Endometrial microvascular endothelial cells (primary cell): ENCODE measurements around the gene TMED9. TPM values are rescaled to one million over a fixed set of nuclear protein-coding genes. Genes with fewer than 3 reads are reported as not detected.
"Not testable (repeated sequence)": the region's sequence is repeated elsewhere in the genome, so short reads cannot be mapped to it uniquely, and the experiment has no call there.

ENCODE experiments used
- in situ Hi-C: cut with HindIII; loops from 2 replicates; pipeline ENCODE4 v1.10.0; 2017; ENCODE audit warnings: low sequenced_read_pairs, low pct_unique_long_range_greater_than_20kb; ENCODE audit errors: inconsistent ontology term
- total RNA-seq: library from RNA; depleted of rRNA; stranded (reverse); fragments of >200 nt; gene quantifications from one replicate; pipeline ENCODE4 v1.2.3, GENCODE V29; 2015; ENCODE audit errors: inconsistent ontology term

The TMED9 gene
- total RNA-seq: 170 TPM

DNA sequence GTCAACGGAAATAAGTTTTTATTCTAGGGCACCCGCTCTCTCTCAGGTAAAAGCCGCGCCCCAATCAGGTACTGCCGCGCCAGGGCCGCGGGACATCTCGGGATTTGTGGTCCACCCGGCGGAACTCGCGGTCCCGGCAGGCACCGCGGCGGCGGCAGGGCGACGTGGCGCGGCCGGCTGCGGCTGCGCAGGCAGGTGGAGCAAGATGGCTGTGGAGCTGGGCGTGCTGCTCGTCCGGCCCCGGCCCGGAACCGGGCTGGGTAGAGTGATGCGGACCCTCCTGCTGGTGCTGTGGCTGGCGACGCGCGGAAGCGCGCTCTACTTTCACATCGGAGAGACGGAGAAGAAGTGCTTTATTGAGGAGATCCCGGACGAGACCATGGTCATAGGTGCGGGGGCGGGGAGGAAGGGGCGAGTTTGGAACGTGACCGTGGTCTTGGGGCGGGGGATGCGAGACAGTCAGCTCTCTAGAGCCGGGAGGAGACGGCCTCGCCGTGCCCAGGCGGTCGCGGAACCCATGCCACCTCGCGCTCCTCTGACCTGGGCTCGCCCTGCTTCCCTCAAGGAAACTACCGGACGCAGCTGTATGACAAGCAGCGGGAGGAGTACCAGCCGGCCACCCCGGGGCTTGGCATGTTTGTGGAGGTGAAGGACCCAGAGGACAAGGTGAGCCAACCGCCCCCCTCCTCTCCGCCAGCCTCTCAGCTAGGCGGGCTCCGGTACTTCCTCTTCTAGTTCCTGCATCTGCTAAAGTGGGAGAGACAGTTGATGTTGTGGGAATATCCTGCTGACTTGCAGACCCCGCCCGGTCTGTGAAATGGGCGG, at the start of gene TMED9:
Gene TMED9, plus strand, starts transcription at position 194 of the 825 bp plus-strand sequence. Its CDS starts 12 bp downstream, at position 206.
- in situ Hi-C loops: no loop called here

DNA sequence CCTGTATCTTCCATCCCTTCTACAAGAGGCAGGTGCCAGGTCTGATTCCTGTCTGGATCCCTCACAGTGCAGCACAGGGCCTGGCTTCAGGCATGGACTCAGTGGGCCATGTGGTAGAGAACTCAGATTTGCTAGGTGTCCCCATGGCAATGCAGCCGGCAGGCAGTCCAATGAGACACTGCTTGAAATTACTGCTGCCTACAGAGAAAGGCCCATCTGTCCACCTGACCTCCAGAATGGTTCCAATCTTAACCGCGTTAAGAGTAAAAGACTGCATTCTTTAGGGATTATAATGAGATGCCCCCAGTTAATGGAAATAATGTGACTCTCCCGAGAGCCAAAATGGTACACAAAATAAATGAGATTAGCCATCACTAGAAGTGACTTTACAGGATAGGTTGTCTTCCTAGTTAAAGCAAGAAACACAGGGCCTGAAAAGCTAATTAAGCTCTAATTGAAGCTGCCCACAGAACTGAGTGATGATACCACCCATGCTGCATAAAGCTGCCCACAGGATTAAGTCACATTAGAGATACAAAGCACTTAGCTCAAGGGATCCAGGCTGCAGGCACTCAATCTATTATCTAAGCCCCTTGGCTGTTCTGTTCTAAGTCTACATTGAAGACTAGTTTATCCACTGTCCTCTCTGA, 49.1 kb upstream of the TMED9 start:
- in situ Hi-C loops: no loop called here

DNA sequence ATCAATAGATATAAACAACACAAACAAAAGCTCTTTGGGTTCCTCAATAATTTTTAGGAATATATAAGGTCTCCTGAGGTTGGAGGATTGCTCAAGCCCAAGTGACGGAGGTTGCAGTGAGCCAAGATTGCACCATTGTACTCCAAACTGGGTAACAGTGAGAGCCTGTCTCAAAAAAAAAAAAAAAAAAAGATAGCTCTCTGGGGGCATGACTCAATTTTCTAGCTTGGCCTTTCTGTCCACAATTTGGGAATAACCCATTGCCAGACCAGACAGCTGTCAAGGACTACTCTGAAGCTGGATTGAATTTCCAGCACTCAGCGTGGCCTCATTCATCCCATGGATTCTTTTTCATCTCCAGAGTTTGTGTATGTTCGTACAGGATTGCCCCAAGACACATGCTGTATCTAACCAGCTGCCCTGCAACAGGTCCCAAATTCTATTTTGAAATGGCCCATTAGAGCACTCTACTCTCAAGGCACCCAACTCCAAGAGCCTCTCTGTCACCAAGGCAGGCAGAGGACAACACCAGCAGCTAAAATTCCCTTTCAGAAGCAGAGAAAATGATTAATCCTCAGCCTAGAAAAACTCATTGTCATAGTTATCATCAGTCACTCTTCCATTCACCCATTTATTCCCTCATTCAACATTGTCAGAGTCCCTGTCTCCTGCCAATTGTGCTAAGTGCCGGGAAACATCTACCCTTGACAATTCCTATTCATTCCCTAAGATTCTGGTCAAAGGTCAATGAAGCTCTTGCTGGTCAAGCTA, 46.3 kb upstream of the TMED9 start:
- in situ Hi-C loops: no loop called here

DNA sequence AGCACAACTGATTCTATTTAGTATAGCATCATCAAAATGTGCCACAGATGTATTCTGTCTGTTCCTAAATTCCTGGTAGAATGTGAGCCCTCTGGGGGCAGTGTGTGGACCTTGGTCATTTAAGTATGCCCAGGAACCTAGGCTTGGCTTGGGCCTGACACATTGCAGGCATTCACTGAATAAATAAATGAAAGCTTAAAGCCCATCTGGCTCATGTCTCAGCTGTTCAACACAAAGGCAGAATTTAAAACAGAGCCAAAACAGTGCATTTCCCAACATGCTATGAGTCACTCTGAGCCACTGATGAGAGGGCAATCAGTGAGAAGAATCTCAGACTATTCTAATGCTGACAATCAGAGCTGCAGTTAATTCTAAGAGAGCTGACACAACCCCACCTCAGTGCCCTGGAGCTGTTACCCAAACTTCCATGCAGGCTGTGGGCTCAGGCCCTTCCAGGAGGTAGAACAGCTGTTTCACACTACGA, 45.7 kb upstream of the TMED9 start:
- in situ Hi-C loops: no loop called here

DNA sequence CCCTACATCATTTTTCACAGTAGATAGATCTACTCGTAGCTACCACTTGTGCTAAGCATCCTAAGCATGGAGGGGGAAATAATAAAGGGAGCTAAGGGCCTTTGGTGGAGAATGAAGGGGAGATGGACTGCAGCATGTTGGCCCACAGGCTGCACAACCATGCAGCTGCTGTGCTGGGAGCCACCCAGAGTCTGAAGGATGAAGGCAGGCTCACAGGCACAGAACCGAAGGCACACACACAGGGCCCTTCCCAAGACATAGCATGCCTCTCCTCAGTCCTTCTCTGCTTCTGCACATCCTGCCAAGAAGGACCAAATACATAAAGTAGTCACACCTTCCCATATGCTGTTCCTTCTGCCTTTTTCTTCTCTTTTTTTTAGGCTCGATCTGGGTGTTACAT, 44.3 kb upstream of the TMED9 start:
- in situ Hi-C loops: no loop called here

- in situ Hi-C loops: no loop called here
Measured at GRCh38 chr5:177548495-177548894, 43.5 kb upstream of the TMED9 start.

- in situ Hi-C loops: no loop called here
Measured at GRCh38 chr5:177550122-177550521, 41.9 kb upstream of the TMED9 start.

DNA sequence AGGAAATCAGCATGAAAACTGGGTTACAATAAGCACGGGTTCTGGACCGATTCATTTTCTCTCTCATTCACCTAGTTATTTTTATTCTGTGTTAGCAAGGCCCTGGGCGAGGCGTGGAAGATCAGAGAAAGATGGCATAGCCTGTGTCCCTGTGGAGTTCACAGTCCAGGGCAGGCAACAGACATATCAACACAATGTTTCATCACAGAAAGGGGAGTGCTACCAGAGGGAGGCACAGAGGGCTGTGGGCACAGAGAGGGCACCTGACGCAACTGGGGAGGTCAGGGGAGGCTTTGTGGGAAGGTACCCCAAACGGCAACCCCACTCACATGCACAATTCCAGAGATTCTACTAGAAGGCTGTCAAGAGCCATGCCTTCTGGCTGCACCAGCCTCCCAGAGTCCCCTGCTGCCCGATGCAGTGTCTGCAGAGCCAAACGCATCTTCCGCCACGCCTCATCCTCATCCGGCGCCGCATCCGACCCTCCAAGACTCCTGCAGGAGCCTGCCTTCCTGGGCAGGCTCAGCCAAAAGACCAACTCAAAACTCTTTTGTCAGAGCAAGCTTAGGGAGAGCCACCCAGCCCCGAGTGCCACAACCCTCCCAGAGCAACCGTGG, 39.1 kb upstream of the TMED9 start:
- in situ Hi-C loops: no loop called here

DNA sequence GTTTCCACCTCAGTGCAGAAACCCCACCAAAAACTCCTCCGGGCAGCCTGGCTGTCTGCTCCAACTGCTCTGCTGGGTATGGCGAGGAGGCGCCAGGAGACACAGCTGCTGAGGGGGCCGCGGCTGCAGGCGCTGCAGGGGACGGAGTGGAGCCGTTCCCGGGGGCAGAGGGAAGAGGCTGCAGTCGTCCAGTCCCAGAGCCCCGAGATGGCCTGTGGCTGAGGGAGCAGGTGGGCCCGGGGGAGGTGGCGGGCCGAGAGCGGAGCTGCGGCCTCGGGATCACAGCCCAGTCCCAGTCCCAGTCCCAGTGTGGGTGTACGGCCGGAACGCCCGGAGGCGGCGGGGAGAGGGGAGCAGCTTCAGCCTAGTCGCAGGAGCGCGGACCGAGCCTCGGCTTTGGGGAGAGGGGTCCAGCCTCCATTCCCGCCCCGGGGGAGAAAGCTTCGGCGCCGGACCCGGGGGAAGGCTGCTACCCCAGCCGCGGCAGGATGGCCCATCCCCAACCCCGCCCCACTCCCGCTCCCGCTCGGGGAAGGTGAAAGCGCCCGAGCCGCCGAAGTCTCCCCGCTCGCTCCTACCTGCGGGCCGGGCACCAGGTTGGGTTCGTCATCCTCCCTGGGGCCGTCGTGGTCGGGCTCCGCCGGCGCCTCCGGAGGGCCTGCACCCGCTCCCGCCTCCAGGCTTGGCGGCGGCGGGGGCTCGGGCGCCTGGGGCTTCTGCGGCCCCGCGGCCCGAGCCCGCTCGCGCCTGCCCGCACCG, 38.2 kb upstream of the TMED9 start:
- in situ Hi-C loops: no loop called here

DNA sequence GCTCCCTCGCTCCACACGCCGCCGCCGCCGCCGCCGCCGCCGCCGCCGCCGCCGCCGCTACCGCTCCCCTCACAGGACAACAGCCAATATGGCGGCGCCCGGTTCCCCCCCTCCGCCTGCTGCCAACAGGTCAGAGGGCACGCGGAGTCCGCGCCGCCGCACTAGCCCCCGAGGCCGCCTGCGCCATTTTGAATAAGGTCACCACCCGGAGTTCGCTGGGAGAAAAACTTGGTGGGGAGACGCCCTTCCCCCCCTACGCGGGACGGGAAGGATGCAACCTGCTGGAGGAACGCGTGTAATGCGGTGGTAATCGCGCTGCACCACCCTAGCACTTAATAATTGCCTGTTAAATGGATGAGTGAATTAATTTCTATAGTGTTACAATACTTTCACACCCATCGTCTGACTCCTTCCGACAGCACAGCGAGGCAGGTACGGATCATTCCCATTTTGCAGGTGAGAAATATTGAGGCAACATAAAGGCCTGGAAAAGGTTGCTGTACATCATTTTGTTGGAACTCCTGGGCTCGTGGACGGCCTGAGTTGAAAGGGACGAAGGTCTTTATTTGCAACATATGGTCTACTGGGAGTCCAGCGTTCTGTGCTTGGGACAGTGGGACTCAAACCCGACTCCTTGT, 37.4 kb upstream of the TMED9 start, which contains the start of gene FAM193B:
Gene FAM193B, minus strand, starts transcription at position 90 of the 638 bp plus-strand sequence. CDS start 105 bp downstream, outside the sequence.
- in situ Hi-C loops: no loop called here

DNA sequence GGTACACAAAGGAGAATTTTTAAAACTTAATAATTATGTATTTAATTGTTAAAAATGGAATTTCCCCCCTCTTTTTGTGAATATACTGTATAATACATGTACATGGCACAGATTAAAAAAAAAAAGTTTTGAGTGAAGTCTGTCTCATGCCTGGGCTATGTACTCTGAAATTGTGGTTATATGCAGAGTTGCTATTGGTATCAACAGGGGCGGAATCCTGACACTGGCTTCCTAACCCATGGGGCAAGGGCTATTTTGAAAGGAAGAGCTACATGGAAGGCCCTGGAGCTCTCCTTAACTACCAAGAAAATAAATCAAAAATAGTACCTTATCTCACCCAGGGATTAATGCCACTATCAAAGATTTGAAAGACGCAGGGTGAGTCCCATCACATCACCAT, 36.8 kb upstream of the TMED9 start:
- in situ Hi-C loops: no loop called here

- in situ Hi-C loops: no loop called here
Measured at GRCh38 chr5:177555665-177556064, 36.3 kb upstream of the TMED9 start.

- in situ Hi-C loops: no loop called here
Measured at GRCh38 chr5:177557041-177557647, 34.9 kb upstream of the TMED9 start.

GRCh38 chr5:177557796-177558195, 34.2 kb upstream of the TMED9 start:
- in situ Hi-C loops: no loop called here

DNA sequence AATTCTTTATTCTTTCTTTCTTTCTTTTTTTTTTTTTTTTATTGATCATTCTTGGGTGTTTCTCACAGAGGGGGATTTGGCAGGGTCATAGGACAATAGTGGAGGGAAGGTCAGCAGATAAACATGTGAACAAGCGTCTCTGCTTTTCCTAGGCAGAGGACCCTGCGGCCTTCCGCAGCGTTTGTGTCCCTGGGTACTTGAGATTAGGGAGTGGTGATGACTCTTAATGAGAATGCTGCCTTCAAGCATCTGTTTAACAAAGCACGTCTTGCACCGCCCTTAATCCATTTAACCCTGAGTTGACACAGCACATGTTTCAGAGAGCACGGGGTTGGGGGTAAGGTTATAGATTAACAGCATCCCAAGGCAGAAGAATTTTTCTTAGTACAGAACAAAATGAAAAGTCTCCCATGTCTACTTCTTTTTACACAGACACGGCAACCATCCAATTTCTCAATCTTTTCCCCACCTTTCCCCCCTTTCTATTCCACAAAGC, 32.5 kb upstream of the TMED9 start:
- in situ Hi-C loops: not testable (repeated sequence)

- in situ Hi-C loops: no loop called here
Measured at GRCh38 chr5:177565046-177565445, 27.0 kb upstream of the TMED9 start.

DNA sequence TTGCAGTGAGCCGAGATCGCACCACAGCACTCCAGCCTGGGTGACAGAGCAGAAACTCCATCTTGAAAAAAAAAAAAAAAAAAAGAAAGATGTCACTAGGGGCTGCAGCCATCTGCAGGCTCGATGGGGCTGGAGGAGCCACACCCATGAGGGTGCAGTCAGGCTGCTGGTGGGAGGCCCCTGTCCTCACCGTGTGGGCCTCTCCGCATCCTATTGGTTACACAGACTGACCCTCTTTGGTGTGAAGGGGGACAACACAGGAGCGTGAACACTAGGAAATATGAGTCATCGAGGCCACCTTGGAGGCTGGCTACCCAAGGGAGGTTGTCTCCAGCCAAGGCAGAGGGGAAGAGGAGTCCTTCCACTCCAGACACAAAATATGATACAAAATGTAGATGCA, 23.7 kb upstream of the TMED9 start:
- in situ Hi-C loops: no loop called here
